DOHH2 (cell line): Measurements from ENCODE around the gene SEZ6.

ENCODE experiments used
- CTCF ChIP-seq: fragments of 200-600 bp; sonication (generic); IDR thresholded peaks from one replicate; pipeline ENCODE4 v1.5.1; 2014; ENCODE audit warnings: antibody characterized with exemption, mild to moderate bottlenecking, low read depth, low read length; ENCODE audit not compliant: poor library complexity, severe bottlenecking
- EZH2phosphoT487 ChIP-seq: fragments of 200-600 bp; sonication (generic); IDR thresholded peaks from 2 replicates; pipeline ENCODE4 v1.6.1; 2017; ENCODE audit warnings: borderline replicate concordance, mild to moderate bottlenecking, antibody characterized with exemption, low read length, moderate library complexity, mixed read lengths

- TF ChIP-seq CTCF = no peak
- no peak for TF ChIP-seq EZH2phosphoT487
Measured at GRCh38 chr17:28972437-28972836, 33.4 kb downstream of the SEZ6 start.
